Measurements from ENCODE around the gene DENND1B. TPM values are rescaled to one million over a fixed set of nuclear protein-coding genes. Genes with fewer than 3 reads are reported as not detected.
A peak's percentile ranks its signal among the peaks of the same experiment; 100 is the strongest.

DENND1B gene
- total and polyA plus RNA-seq, 4 donors: 1.7 to 13.7 (median 7.9) TPM

DNA sequence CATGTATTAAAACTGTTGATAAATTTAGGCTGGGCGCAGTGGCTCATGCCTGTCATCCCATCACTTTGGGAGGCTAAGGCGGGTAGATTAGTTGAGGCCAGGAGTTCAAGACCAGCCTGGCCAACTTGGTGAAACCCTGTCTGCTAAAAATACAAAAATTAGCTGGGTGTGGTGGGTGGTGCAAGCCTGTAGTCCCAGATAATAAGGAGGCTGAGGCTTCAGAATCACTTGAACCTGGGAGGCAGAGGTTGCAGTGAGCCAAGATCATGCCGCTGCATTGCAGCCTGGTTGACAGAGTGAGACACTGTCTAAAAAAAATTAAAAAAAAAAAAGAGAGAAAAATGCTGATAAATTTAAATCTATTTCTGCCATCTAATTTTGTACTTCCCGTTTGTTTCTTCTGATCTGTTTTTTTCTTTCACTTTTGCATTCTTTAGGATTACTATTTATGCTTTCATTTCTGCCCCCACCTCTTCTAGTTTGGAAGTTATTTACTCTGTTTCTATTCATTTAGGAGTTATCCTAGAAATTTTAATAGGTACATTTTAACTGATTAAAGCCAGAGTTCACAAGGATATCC lies 3.2 kb upstream of the DENND1B start:
- WGBS: 78% methylated on average over 4 of the region's 4 CpGs
- no peak for DNase-seq (ENCODE audit: low spot score)
- Histone ChIP-seq H3K9ac (ENCODE audit: low read depth in 1 of 2, low read length in 2 of 2) (no peak overlapping the region), H3K4me1 (ENCODE audit: control insufficient read depth in 4 of 4, insufficient read depth in 4 of 4, low read length in 3 of 4) (peaks cover 0 to 20% (median 10%) of the 10 kb centered on the region in 4 donors), H3K27ac (ENCODE audit: low read depth in 1 of 2, low read length in 2 of 2) (no peak overlapping the region), H3K9me3 (ENCODE audit: control insufficient read depth in 4 of 4, low read length in 3 of 4) (no peaks in the 10 kb centered on the region), H3K27me3 (ENCODE audit: control insufficient read depth in 4 of 4, insufficient read depth in 4 of 4, low read length in 3 of 4) (no peaks in the 10 kb centered on the region), H3K36me3 (ENCODE audit: control insufficient read depth in 4 of 4, insufficient read depth in 3 of 4, low read depth in 1 of 4, low read length in 3 of 4) (no peaks in the 10 kb centered on the region), H3K4me3 (ENCODE audit: low read depth in 1 of 3, low read length in 3 of 3) (no peak overlapping the region)
- TF ChIP-seq REST (IDR thresholded peaks at IDR 0.05) (no peak), TAF1 (conservative IDR thresholded peaks at IDR 0.05) (no peak), GABPA (IDR thresholded peaks at IDR 0.05 in 1 of 2, conservative IDR thresholded peaks at IDR 0.05 in 1 of 2) (no peak), EGR1 (IDR thresholded peaks at IDR 0.05; ENCODE audit: low read depth in 2 of 2) (no peak), RXRA (IDR thresholded peaks at IDR 0.05) (no peak), HNF4G (IDR thresholded peaks at IDR 0.05) (no peak), FOXA1 (IDR thresholded peaks at IDR 0.05) (no peak), JUND (IDR thresholded peaks at IDR 0.05) (no peak), HNF4A (conservative IDR thresholded peaks at IDR 0.05) (no peak)
- TF ChIP-seq, protein P1, sequence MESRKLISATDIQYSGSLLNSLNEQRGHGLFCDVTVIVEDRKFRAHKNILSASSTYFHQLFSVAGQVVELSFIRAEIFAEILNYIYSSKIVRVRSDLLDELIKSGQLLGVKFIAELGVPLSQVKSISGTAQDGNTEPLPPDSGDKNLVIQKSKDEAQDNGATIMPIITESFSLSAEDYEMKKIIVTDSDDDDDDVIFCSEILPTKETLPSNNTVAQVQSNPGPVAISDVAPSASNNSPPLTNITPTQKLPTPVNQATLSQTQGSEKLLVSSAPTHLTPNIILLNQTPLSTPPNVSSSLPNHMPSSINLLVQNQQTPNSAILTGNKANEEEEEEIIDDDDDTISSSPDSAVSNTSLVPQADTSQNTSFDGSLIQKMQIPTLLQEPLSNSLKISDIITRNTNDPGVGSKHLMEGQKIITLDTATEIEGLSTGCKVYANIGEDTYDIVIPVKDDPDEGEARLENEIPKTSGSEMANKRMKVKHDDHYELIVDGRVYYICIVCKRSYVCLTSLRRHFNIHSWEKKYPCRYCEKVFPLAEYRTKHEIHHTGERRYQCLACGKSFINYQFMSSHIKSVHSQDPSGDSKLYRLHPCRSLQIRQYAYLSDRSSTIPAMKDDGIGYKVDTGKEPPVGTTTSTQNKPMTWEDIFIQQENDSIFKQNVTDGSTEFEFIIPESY (IDR thresholded peaks at IDR 0.05): no peak
- TF ChIP-seq, protein P2, sequence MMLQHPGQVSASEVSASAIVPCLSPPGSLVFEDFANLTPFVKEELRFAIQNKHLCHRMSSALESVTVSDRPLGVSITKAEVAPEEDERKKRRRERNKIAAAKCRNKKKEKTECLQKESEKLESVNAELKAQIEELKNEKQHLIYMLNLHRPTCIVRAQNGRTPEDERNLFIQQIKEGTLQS (IDR thresholded peaks at IDR 0.05): no peak

DNA sequence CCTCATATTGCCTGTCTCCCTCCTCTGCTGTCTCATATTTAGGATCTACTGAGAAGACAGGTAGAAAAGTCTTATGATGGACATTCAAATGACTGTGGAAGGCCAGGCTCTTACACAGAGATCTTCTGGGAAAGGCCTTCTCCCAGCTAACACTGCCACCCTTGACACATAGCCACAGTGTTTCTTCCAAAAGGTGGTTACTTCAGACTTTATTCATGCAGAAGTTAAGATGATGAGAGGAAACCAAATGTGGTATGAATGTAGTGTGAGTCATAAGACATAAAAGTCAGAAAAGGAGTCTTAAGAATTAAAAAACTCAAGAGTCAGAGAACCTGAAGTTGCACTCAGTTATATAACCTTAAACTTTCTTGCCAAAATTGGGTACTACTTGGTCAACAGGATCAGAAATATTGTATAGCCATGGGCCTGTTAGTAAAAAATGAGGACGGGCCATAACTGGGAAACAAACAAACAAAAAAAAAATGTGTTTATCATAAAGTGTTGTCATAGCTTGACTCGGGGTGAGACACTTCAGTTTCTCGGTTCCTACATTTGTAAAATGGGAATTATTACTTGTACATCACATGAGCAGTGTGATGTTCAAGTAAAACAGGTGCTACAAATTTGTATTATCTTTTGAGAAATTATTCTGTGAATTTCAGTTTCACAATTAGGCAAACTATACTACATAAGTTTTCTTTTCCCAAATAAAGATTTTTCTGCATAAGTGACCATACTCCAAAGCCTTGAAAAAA lies 1.2 kb upstream of the DENND1B start:
- 74% methylated on average over 3 of the region's 3 CpGs for WGBS
- Histone ChIP-seq H3K4me1 (ENCODE audit: control insufficient read depth in 4 of 4, insufficient read depth in 4 of 4, low read length in 3 of 4) (peaks cover 0 to 29% (median 11%) of the 10 kb centered on the region in 4 donors), H3K9ac (ENCODE audit: low read depth in 1 of 2, low read length in 2 of 2) (peak overlapping the region in 1 of 2 donors; percentile 9), H3K27me3 (ENCODE audit: control insufficient read depth in 4 of 4, insufficient read depth in 4 of 4, low read length in 3 of 4) (no peaks in the 10 kb centered on the region), H3K9me3 (ENCODE audit: control insufficient read depth in 4 of 4, low read length in 3 of 4) (no peaks in the 10 kb centered on the region), H3K4me3 (ENCODE audit: low read depth in 1 of 3, low read length in 3 of 3) (no peak overlapping the region), H3K36me3 (ENCODE audit: control insufficient read depth in 4 of 4, insufficient read depth in 3 of 4, low read depth in 1 of 4, low read length in 3 of 4) (peaks cover 0 to 1% (median 0%) of the 10 kb centered on the region in 4 donors), H3K27ac (ENCODE audit: low read depth in 1 of 2, low read length in 2 of 2) (peak overlapping the region; percentile 68 to 92)
- DNase-seq (ENCODE audit: low spot score): no peak
- TF ChIP-seq SP1 (IDR thresholded peaks at IDR 0.05): no peak
- TF ChIP-seq TAF1 (conservative IDR thresholded peaks at IDR 0.05): no peak
- TF ChIP-seq HNF4G (IDR thresholded peaks at IDR 0.05): no peak
- TF ChIP-seq RAD21 (IDR thresholded peaks at IDR 0.05): no peak
- no peak for TF ChIP-seq EGR1 (IDR thresholded peaks at IDR 0.05; ENCODE audit: low read depth in 2 of 2)
- TF ChIP-seq, protein P1 (IDR thresholded peaks at IDR 0.05): no peak
- TF ChIP-seq FOXA1 (IDR thresholded peaks at IDR 0.05): no peak
- TF ChIP-seq HNF4A (conservative IDR thresholded peaks at IDR 0.05): no peak
- no peak for TF ChIP-seq JUND (IDR thresholded peaks at IDR 0.05)
- no peak for TF ChIP-seq RXRA (IDR thresholded peaks at IDR 0.05)
- TF ChIP-seq NR2F2 (IDR thresholded peaks at IDR 0.05): no peak
- TF ChIP-seq FOXA2 (IDR thresholded peaks at IDR 0.05): no peak
- no peak for TF ChIP-seq YY1 (IDR thresholded peaks at IDR 0.05)
- no peak for TF ChIP-seq REST (IDR thresholded peaks at IDR 0.05)

Measured in liver (tissue), 9 donors.